Thyroid gland (tissue), 4 donors: ENCODE data around the gene PCYOX1L.

Experiments used
- POLR2A ChIP-seq, 2 donors: fragments of 450-650 bp; IDR thresholded peaks; one replicate each; pipeline ENCODE4 v1.6.1; 2017; ENCODE audit warnings: antibody characterized with exemption in 2 of 2, mild to moderate bottlenecking in 2 of 2, moderate library complexity in 1 of 2
- TF ChIP-seq, protein P1 (sequence below), 6 experiments: fragments of 200-600 bp in 3 of 6; fragments of 450-650 bp in 3 of 6; sonication (generic) in 3 of 6; IDR thresholded peaks; one replicate each; pipeline ENCODE4 v1.5.1; 2016 to 2019; ENCODE audit warnings: antibody characterized with exemption in 6 of 6, mild to moderate bottlenecking in 2 of 6, inconsistent platforms in 1 of 6, moderate library complexity in 1 of 6

DNA sequence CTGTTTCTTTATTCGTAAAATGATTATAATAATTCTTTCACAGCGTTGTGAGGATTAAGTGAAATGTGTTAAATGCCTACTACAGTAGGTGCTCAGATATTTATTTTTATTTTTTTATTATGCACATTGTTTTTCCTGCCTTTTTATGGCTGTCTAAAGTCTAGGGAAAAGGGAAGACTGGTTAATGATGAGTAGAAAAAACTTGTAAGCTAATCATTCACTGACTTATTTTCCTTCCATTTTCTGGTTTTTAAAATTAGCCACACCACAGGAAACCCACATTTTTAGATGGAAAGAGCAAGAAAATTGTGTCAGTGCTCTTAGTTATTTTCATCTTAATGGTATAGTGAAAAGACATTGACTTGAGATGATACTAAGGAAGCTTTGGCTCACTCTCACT is 3.9 kb upstream of the PCYOX1L start:
- TF ChIP-seq, protein P1, sequence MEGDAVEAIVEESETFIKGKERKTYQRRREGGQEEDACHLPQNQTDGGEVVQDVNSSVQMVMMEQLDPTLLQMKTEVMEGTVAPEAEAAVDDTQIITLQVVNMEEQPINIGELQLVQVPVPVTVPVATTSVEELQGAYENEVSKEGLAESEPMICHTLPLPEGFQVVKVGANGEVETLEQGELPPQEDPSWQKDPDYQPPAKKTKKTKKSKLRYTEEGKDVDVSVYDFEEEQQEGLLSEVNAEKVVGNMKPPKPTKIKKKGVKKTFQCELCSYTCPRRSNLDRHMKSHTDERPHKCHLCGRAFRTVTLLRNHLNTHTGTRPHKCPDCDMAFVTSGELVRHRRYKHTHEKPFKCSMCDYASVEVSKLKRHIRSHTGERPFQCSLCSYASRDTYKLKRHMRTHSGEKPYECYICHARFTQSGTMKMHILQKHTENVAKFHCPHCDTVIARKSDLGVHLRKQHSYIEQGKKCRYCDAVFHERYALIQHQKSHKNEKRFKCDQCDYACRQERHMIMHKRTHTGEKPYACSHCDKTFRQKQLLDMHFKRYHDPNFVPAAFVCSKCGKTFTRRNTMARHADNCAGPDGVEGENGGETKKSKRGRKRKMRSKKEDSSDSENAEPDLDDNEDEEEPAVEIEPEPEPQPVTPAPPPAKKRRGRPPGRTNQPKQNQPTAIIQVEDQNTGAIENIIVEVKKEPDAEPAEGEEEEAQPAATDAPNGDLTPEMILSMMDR (IDR thresholded peaks at IDR 0.05): no peak
- TF ChIP-seq POLR2A (IDR thresholded peaks at IDR 0.05): no peak
